GM12878 (cell line): Measurements from ENCODE around the gene EIF1AD.

Experiments
- CTCF ChIP-seq, 3 experiments: IDR thresholded peaks in 2 of 3; conservative IDR thresholded peaks in 1 of 3; 2 replicates each; pipeline ENCODE4 v1.5.1; 2011; ENCODE audit warnings: low read depth in 3 of 3, low read length in 3 of 3, mild to moderate bottlenecking in 3 of 3, control low read depth in 2 of 3, moderate library complexity in 2 of 3, inconsistent platforms in 1 of 3, mixed read lengths in 1 of 3; ENCODE audit not compliant: control insufficient read depth in 2 of 3, insufficient read depth in 1 of 3; ENCODE audit errors: extremely low read depth in 1 of 3
- SMC3 ChIP-seq: IDR thresholded peaks from 2 replicates; pipeline ENCODE4 v1.6.1; 2011; ENCODE audit warnings: low read length, improper control_type of control experiment, borderline replicate concordance

- TF ChIP-seq CTCF (IDR thresholded peaks at IDR 0.05 in 2 of 3, conservative IDR thresholded peaks at IDR 0.05 in 1 of 3; ENCODE audit: control insufficient read depth in 2 of 3, extremely low read depth in 1 of 3, insufficient read depth in 1 of 3, low read depth in 3 of 3, low read length in 3 of 3) (no peak), SMC3 (no peak)
These were observed 9.9 kb downstream of the EIF1AD start for GRCh38 chr11:65992056-65992455.
